HG03460 (cell line): ENCODE results near the gene SEPTIN1.

Experiments used
- ATAC-seq: cut with Tn5 transposase; IDR thresholded peaks from one replicate; pipeline ENCODE4 v1.9.1; 2021; ENCODE audit not compliant: unreplicated experiment

SEPTIN1 gene

GRCh38 chr16:30358990-30359870, 23.1 kb downstream of the SEPTIN1 start:
- no peak for ATAC-seq

- no peak for ATAC-seq
Measured at GRCh38 chr16:30358577-30358936, 23.8 kb downstream of the SEPTIN1 start.

- ATAC-seq = no peak
Measured at GRCh38 chr16:30357715-30358576, 24.4 kb downstream of the SEPTIN1 start.

GRCh38 chr16:30357085-30357714, 25.2 kb downstream of the SEPTIN1 start:
- no peak for ATAC-seq

- no peak for ATAC-seq
Measured at GRCh38 chr16:30356401-30357084, 25.8 kb downstream of the SEPTIN1 start.

GRCh38 chr16:30355954-30356308, 26.4 kb downstream of the SEPTIN1 start:
- ATAC-seq = no peak

- ATAC-seq = peak; percentile 57
Measured at GRCh38 chr16:30355144-30355953, 27.0 kb downstream of the SEPTIN1 start, which contains the start of gene CD2BP2. CD2BP2 (minus strand) TSS chr16:30355308; CDS start chr16:30354681, 627 bp downstream.

GRCh38 chr16:30354423-30355143, 27.8 kb downstream of the SEPTIN1 start:
- ATAC-seq = peak; percentile 13

GRCh38 chr16:30353438-30354129, 28.8 kb downstream of the SEPTIN1 start:
- no peak for ATAC-seq

- no peak for ATAC-seq
Measured at GRCh38 chr16:30352488-30353401, 29.6 kb downstream of the SEPTIN1 start.

- no peak for ATAC-seq
Measured at GRCh38 chr16:30351586-30352419, 30.6 kb downstream of the SEPTIN1 start.

- ATAC-seq = no peak
Measured at GRCh38 chr16:30351001-30351441, 31.3 kb downstream of the SEPTIN1 start.

GRCh38 chr16:30350134-30350871, 32.1 kb downstream of the SEPTIN1 start:
- no peak for ATAC-seq

GRCh38 chr16:30349675-30350074, 32.7 kb downstream of the SEPTIN1 start:
- ATAC-seq = no peak

- ATAC-seq = no peak
Measured at GRCh38 chr16:30348929-30349328, 33.4 kb downstream of the SEPTIN1 start.

GRCh38 chr16:30348113-30348512, 34.2 kb downstream of the SEPTIN1 start:
- no peak for ATAC-seq
